IMR-90 (cell line): ENCODE measurements around the gene PDF. TPM values are rescaled to one million over a fixed set of nuclear protein-coding genes. Genes with fewer than 3 reads are reported as not detected.

Source experiments
- ATAC-seq: fragments of 200-7000 bp; cut with Tn5 transposase; 2 replicates; pipeline ENCODE4 v1.9.1; 2020; ENCODE audit warnings: low read depth, mild to moderate bottlenecking, moderate library complexity
- BruUV-seq: library from RNA; stranded (reverse); fragments of 400-500 nt; replicated peaks from 2 replicates; lab custom pipeline; 2021; lab: Mats Ljungman, UMichigan
- CTCF ChIA-PET: fragments of 300-600 bp; formaldehyde crosslinking; extraction: SDS; loops from one replicate; lab custom pipeline; 2021; ENCODE audit warnings: antibody characterized with exemption; lab: Yijun Ruan, JAX
- POLR2A ChIA-PET: fragments of 300-600 bp; sonication (Branson Sonifier 250); formaldehyde crosslinking; loops from one replicate; lab custom pipeline; 2022; ENCODE audit warnings: antibody characterized with exemption; ENCODE audit not compliant: unreplicated experiment; lab: Charles Lee
- DNase-seq: peaks from one replicate; pipeline ENCODE4 v3.0.0; 2013
- H2AFZ ChIP-seq: replicated peaks from 2 replicates; pipeline ENCODE3; 2013; ENCODE audit warnings: low read length, mild to moderate bottlenecking; ENCODE audit not compliant: poor library complexity
- H2AK5ac ChIP-seq: 2 replicates; pipeline ENCODE4 v1.6.1; 2013; ENCODE audit warnings: low read depth, low read length, inconsistent platforms
- H2AK9ac ChIP-seq: replicated peaks from 2 replicates; pipeline ENCODE3; 2013; ENCODE audit warnings: mild to moderate bottlenecking, low read depth, low read length, moderate library complexity; ENCODE audit not compliant: poor library complexity
- H2BK120ac ChIP-seq: 2 replicates; pipeline ENCODE4 v1.6.1; 2013; ENCODE audit warnings: low read depth, low read length, inconsistent platforms
- H2BK15ac ChIP-seq: 3 replicates; pipeline ENCODE4 v1.6.1; 2013; ENCODE audit warnings: low read depth, low read length, inconsistent platforms
- H2BK20ac ChIP-seq: 2 replicates; pipeline ENCODE4 v1.6.1; 2013; ENCODE audit warnings: low read depth, mild to moderate bottlenecking, inconsistent platforms, low read length, moderate library complexity
- H2BK5ac ChIP-seq: 2 replicates; pipeline ENCODE4 v1.6.1; 2013; ENCODE audit warnings: mild to moderate bottlenecking, low read depth, low read length, inconsistent platforms; ENCODE audit not compliant: poor library complexity, severe bottlenecking
- H3K14ac ChIP-seq: replicated peaks from 2 replicates; pipeline ENCODE4 v1.6.1; 2013; ENCODE audit warnings: low read depth, low read length, inconsistent platforms
- H3K18ac ChIP-seq: 2 replicates; pipeline ENCODE4 v1.6.1; 2013; ENCODE audit warnings: low read depth, low read length, control low read depth
- H3K23ac ChIP-seq: 2 replicates; pipeline ENCODE4 v1.6.1; 2013; ENCODE audit warnings: low read depth, low read length, inconsistent platforms
- H3K27ac ChIP-seq: 2 replicates; pipeline ENCODE4 v1.5.1; 2013; ENCODE audit warnings: mild to moderate bottlenecking, control low read depth, low read length; ENCODE audit not compliant: insufficient read depth
- H3K27me3 ChIP-seq: 2 replicates; pipeline ENCODE4 v1.6.1; 2013; ENCODE audit warnings: low read length; ENCODE audit not compliant: control insufficient read depth, insufficient read depth
- H3K36me3 ChIP-seq: 2 replicates; pipeline ENCODE4 v1.6.1; 2013; ENCODE audit warnings: low read length, mixed read lengths; ENCODE audit not compliant: control insufficient read depth, insufficient read depth
- H3K4ac ChIP-seq: 2 replicates; pipeline ENCODE4 v1.6.1; 2013; ENCODE audit warnings: low read depth, low read length, inconsistent platforms
- H3K4me1 ChIP-seq: 2 replicates; pipeline ENCODE4 v1.6.1; 2013; ENCODE audit warnings: low read length, mixed read lengths; ENCODE audit not compliant: control insufficient read depth, insufficient read depth
- H3K4me2 ChIP-seq: 2 replicates; pipeline ENCODE4 v1.6.1; 2013; ENCODE audit warnings: low read depth, mild to moderate bottlenecking, control low read depth, low read length, moderate library complexity
- H3K4me3 ChIP-seq: 2 replicates; pipeline ENCODE4 v1.5.1; 2013; ENCODE audit warnings: low read depth, mild to moderate bottlenecking, control low read depth, low read length, moderate library complexity; ENCODE audit not compliant: insufficient read depth
- H3K56ac ChIP-seq: 2 replicates; pipeline ENCODE4 v1.6.1; 2013; ENCODE audit warnings: low read length, inconsistent platforms; ENCODE audit not compliant: insufficient read depth; ENCODE audit errors: extremely low read depth
- H3K79me1 ChIP-seq, 2 experiments: 2 replicates each; pipeline ENCODE4 v1.6.1; 2013; ENCODE audit warnings: low read length in 2 of 2, inconsistent platforms in 1 of 2, low read depth in 1 of 2
- H3K9ac ChIP-seq: 2 replicates; pipeline ENCODE4 v1.6.1; 2013; ENCODE audit warnings: low read depth, low read length, control low read depth
- H3K9me1 ChIP-seq: 2 replicates; pipeline ENCODE4 v1.6.1; 2013; ENCODE audit warnings: low read length, inconsistent platforms; ENCODE audit not compliant: insufficient read depth
- H3K9me3 ChIP-seq: 2 replicates; pipeline ENCODE4 v1.6.1; 2013; ENCODE audit warnings: low read length; ENCODE audit not compliant: control insufficient read depth, insufficient read depth
- H4K20me1 ChIP-seq: 2 replicates; pipeline ENCODE4 v1.6.1; 2013; ENCODE audit warnings: low read length, inconsistent platforms; ENCODE audit not compliant: insufficient read depth
- H4K5ac ChIP-seq: 2 replicates; pipeline ENCODE4 v1.6.1; 2013; ENCODE audit warnings: mild to moderate bottlenecking, low read depth, low read length, control low read depth
- H4K8ac ChIP-seq, 2 experiments: 2 replicates each; pipeline ENCODE4 v1.6.1; 2013; ENCODE audit warnings: low read depth in 2 of 2, low read length in 2 of 2, control low read depth in 1 of 2, inconsistent platforms in 1 of 2
- H4K91ac ChIP-seq: 2 replicates; pipeline ENCODE4 v1.6.1; 2013; ENCODE audit warnings: low read depth, low read length, inconsistent platforms; ENCODE audit not compliant: insufficient read depth
- BHLHE40 ChIP-seq: fragments of 150-350 bp; IDR thresholded peaks from 2 replicates; pipeline ENCODE4 v1.6.1; 2016; ENCODE audit warnings: mild to moderate bottlenecking, low read depth, low read length
- CEBPB ChIP-seq: IDR thresholded peaks from 2 replicates; pipeline ENCODE4 v1.6.1; 2012; ENCODE audit warnings: low read depth, low read length, improper control_type of control experiment
- ELK1 ChIP-seq: fragments of 150-350 bp; IDR thresholded peaks from 2 replicates; pipeline ENCODE4 v1.6.1; 2016; ENCODE audit warnings: low read depth, mild to moderate bottlenecking, low read length, moderate library complexity, borderline replicate concordance
- FOS ChIP-seq: fragments of 150-350 bp; IDR thresholded peaks from 2 replicates; pipeline ENCODE4 v1.6.1; 2016; ENCODE audit warnings: low read depth, low read length
- MAZ ChIP-seq: IDR thresholded peaks from 2 replicates; pipeline ENCODE4 v1.6.1; 2012; ENCODE audit warnings: low read depth, mild to moderate bottlenecking, low read length, improper control_type of control experiment, moderate library complexity, borderline replicate concordance
- MXI1 ChIP-seq: IDR thresholded peaks from 2 replicates; pipeline ENCODE4 v1.6.1; 2012; ENCODE audit warnings: low read depth, mild to moderate bottlenecking, low read length, moderate library complexity, borderline replicate concordance
- POLR2A ChIP-seq: IDR thresholded peaks from 2 replicates; pipeline ENCODE4 v1.6.1; 2012; ENCODE audit warnings: mild to moderate bottlenecking, low read depth, low read length
- RAD21 ChIP-seq: IDR thresholded peaks from 2 replicates; pipeline ENCODE4 v1.6.1; 2012; ENCODE audit warnings: low read length, improper control_type of control experiment
- RFX5 ChIP-seq: IDR thresholded peaks from 2 replicates; pipeline ENCODE4 v1.8.0; 2012; ENCODE audit warnings: low read depth, mild to moderate bottlenecking, low read length, moderate library complexity
- SMC3 ChIP-seq: fragments of 150-350 bp; IDR thresholded peaks from 2 replicates; pipeline ENCODE4 v1.6.1; 2016; ENCODE audit warnings: low read depth, mild to moderate bottlenecking, antibody characterized with exemption, low read length, moderate library complexity
- USF2 ChIP-seq: fragments of 150-350 bp; IDR thresholded peaks from 2 replicates; pipeline ENCODE4 v1.6.1; 2017; ENCODE audit warnings: mild to moderate bottlenecking, antibody characterized with exemption, low read length, low read depth
- WGBS, 2 experiments: methylation state at CpG; one replicate each; pipeline versions ENCODE4 v1.1.5 to v1.1.7; 2013; ENCODE audit warnings: missing lambda C conversion rate in 2 of 2; ENCODE audit not compliant: insufficient read length in 1 of 2; ENCODE audit errors: extremely low coverage in 2 of 2; 5-methylcytosine and 5-hydroxymethylcytosine counted together
- dilution Hi-C: fragments of 300-500 bp; cut with HindIII; formaldehyde crosslinking; loops from one replicate; pipeline ENCODE4 v1.14.3; 2018; ENCODE audit warnings: low sequenced_read_pairs; ENCODE audit not compliant: unreplicated experiment
- in situ Hi-C: fragments of 300-500 bp; cut with MboI; formaldehyde crosslinking; loops from 3 replicates; pipeline ENCODE4 v1.14.3; 2019; ENCODE audit warnings: low sequenced_read_pairs, inconsistent platforms, mixed read lengths
- intact Hi-C: fragments of 100-400 bp; cut with micrococcal nuclease; formaldehyde crosslinking; loops from 2 replicates; pipeline ENCODE4 v1.10.0; 2022
- polyA plus RNA-seq, 3 experiments: library from polyadenylated mRNA; depleted of rRNA; stranded (reverse); fragments of >200 nt; gene quantifications; 2 replicates each; pipeline ENCODE4 v1.2.3, GENCODE V29; 2012; ENCODE audit warnings: low replicate concordance in 1 of 3
- total RNA-seq: library from RNA; depleted of rRNA; stranded (reverse); fragments of >200 nt; gene quantifications from 2 replicates; pipeline ENCODE4 v1.2.3, GENCODE V29; 2012
- TF ChIP-seq, protein P1 (sequence below): conservative IDR thresholded peaks from 2 replicates; pipeline ENCODE4 v1.5.1; 2012; ENCODE audit warnings: mild to moderate bottlenecking, low read depth, low read length, improper control_type of control experiment

The PDF gene
- total and polyA plus RNA-seq, 2 of the 4 experiments (the other 2 are of a cell fraction), result 4.5 to 6.4 TPM

GRCh38 chr16:69283851-69284250, 46.5 kb downstream of the PDF start:
- Histone ChIP-seq H3K9me1 (peaks cover 3% of the 10 kb centered on the region; the same call in 1 of the 2 replicates), H2AK9ac (no peak overlapping the region), H4K20me1 (peaks cover 3% of the 10 kb centered on the region; the same call in 1 of the 2 replicates), H3K56ac (no peak overlapping the region), H3K79me1 (peaks cover 23 to 51% of the 10 kb centered on the region in 2 experiments), H3K27ac (peak overlapping the region; percentile 45; the same call in 1 of the 2 replicates), H3K27me3 (no peaks in the 10 kb centered on the region), H2AFZ (no peak overlapping the region), H2BK120ac (no peak overlapping the region), H3K4ac (no peak overlapping the region; the same call in 1 of the 2 replicates), H2BK5ac (no peak overlapping the region), H4K8ac (no peak overlapping the region), H3K9me3 (no peaks in the 10 kb centered on the region), H3K4me3 (no peak overlapping the region), H3K4me2 (no peak overlapping the region), H3K36me3 (peaks cover 17% of the 10 kb centered on the region), H2BK15ac (no peak overlapping the region), H3K4me1 (peaks cover 9% of the 10 kb centered on the region), H2AK5ac (peak overlapping the region; percentile 82; the same call in 1 of the 2 replicates), H3K18ac (no peak overlapping the region), H3K9ac (peak overlapping the region; percentile 50; the same call in 1 of the 2 replicates), H3K14ac (0 out of 2 replicates have a peak overlapping the region, but pooled peaks have one; percentile 41), H3K23ac (peak overlapping the region; percentile 38; the same call in 1 of the 2 replicates), H4K5ac (peak overlapping the region; percentile 42; the same call in 1 of the 2 replicates), H2BK20ac (no peak overlapping the region), H4K91ac (no peak overlapping the region)
- in situ Hi-C loops, result no loop called here
- DNase-seq, result no peak
- intact Hi-C loops, result no loop called here
- CTCF ChIA-PET, result interaction anchor here (0.6 kb wide), 1 partner anchor 96 kb away, joined by 6 read pairs; no protein-coding TSS in a partner anchor
- no peak for ATAC-seq
- dilution Hi-C loops, result no loop called here
- POLR2A ChIA-PET, result no interaction called here
- WGBS, 2 experiments, result 86% methylated on average over 1 of the region's 4 CpGs; no CpG with 5 or more reads in 1 of the 2 experiments
- TF ChIP-seq MAZ (no peak), SMC3 (no peak), BHLHE40 (no peak), POLR2A (no peak), ELK1 (no peak), USF2 (no peak), MXI1 (no peak), CEBPB (no peak), FOS (no peak), RFX5 (no peak), RAD21 (no peak)
- TF ChIP-seq, protein P1, sequence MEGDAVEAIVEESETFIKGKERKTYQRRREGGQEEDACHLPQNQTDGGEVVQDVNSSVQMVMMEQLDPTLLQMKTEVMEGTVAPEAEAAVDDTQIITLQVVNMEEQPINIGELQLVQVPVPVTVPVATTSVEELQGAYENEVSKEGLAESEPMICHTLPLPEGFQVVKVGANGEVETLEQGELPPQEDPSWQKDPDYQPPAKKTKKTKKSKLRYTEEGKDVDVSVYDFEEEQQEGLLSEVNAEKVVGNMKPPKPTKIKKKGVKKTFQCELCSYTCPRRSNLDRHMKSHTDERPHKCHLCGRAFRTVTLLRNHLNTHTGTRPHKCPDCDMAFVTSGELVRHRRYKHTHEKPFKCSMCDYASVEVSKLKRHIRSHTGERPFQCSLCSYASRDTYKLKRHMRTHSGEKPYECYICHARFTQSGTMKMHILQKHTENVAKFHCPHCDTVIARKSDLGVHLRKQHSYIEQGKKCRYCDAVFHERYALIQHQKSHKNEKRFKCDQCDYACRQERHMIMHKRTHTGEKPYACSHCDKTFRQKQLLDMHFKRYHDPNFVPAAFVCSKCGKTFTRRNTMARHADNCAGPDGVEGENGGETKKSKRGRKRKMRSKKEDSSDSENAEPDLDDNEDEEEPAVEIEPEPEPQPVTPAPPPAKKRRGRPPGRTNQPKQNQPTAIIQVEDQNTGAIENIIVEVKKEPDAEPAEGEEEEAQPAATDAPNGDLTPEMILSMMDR, result no peak
- BruUV-seq, result no TSS peak
